DND-41 (cell line): ENCODE data around the gene UBE2A.

ENCODE experiments used
- ATAC-seq: fragments of 200-7000 bp; cut with Tn5 transposase; 3 replicates; pipeline ENCODE4 v1.9.1; 2021; ENCODE audit warnings: low read depth; ENCODE audit not compliant: insufficient read depth
- DNase-seq: peaks from one replicate; pipeline ENCODE4 v3.0.0-alpha.2; 2020
- H2AFZ ChIP-seq: 2 replicates; pipeline ENCODE4 v1.6.0; 2012; ENCODE audit warnings: low read depth, low read length
- H3K27ac ChIP-seq: 2 replicates; pipeline ENCODE4 v1.5.1; 2012; ENCODE audit warnings: low read length, inconsistent platforms
- H3K27me3 ChIP-seq: fragments of 200-600 bp; sonication (generic); 2 replicates; pipeline ENCODE4 v1.6.0; 2012; ENCODE audit warnings: low read length, mild to moderate bottlenecking, inconsistent platforms; ENCODE audit not compliant: insufficient read depth, poor library complexity
- H3K36me3 ChIP-seq: 2 replicates; pipeline ENCODE4 v1.5.1; 2012; ENCODE audit warnings: low read length, inconsistent platforms; ENCODE audit not compliant: insufficient read depth
- H3K4me1 ChIP-seq: 2 replicates; pipeline ENCODE4 v1.5.1; 2012; ENCODE audit warnings: mild to moderate bottlenecking, low read length; ENCODE audit not compliant: insufficient read depth
- H3K4me2 ChIP-seq: 2 replicates; pipeline ENCODE4 v1.6.0; 2012; ENCODE audit warnings: mild to moderate bottlenecking, moderate library complexity, low read length, inconsistent platforms; ENCODE audit not compliant: insufficient read depth
- H3K4me3 ChIP-seq, 2 experiments: fragments of 200-600 bp in 1 of 2; shearing (Covaris generic) in 1 of 2; 2 replicates each; pipeline ENCODE4 v1.5.1; 2012 to 2016; ENCODE audit warnings: inconsistent platforms in 2 of 2, low read length in 2 of 2, mild to moderate bottlenecking in 2 of 2, low read depth in 1 of 2, moderate library complexity in 1 of 2
- H3K79me2 ChIP-seq: 2 replicates; pipeline ENCODE4 v1.6.0; 2012; ENCODE audit warnings: low read length, inconsistent platforms; ENCODE audit not compliant: insufficient read depth
- H3K9ac ChIP-seq: 2 replicates; pipeline ENCODE4 v1.6.0; 2012; ENCODE audit warnings: low read depth, mild to moderate bottlenecking, inconsistent platforms, low read length, moderate library complexity
- H3K9me3 ChIP-seq: 2 replicates; pipeline ENCODE4 v1.5.1; 2012; ENCODE audit warnings: low read length, moderate library complexity, mild to moderate bottlenecking, inconsistent platforms; ENCODE audit not compliant: insufficient read depth, severe bottlenecking
- H4K20me1 ChIP-seq: 2 replicates; pipeline ENCODE4 v1.6.0; 2012; ENCODE audit warnings: low read length; ENCODE audit not compliant: insufficient read depth
- EZH2 ChIP-seq: IDR thresholded peaks from 3 replicates; pipeline ENCODE4 v1.6.1; 2012; ENCODE audit warnings: borderline replicate concordance, low read depth, mild to moderate bottlenecking, moderate library complexity, low read length, inconsistent platforms; ENCODE audit not compliant: severe bottlenecking
- TF ChIP-seq, protein P1 (sequence below): IDR thresholded peaks from 2 replicates; pipeline ENCODE4 v1.5.1; 2012; ENCODE audit warnings: borderline replicate concordance, low read length, moderate library complexity, mild to moderate bottlenecking; ENCODE audit not compliant: poor library complexity, severe bottlenecking; ENCODE audit errors: extremely low read depth

Gene UBE2A

DNA sequence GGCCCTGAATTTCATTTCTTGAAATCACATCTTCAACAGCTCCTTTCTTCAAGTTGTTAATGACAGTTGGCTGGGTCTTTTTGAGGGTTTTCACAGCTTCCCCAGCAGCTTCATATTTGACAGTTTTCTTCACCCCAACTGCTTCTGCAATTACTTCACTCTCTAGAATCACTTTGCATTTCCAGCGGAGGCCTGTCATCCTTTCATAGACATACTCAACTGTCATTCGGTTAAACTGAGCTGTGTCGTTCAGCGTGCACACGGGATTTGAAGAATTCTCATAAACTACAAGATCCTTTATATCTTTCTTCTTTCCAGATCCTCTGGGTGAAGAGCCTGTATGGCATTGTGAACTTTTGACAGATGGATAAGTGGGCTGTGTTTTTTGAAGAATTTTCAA is 15.4 kb downstream of the UBE2A start:
- H3K4me1 ChIP-seq, result no peaks in the 10 kb centered on the region
- H3K79me2 ChIP-seq, result peaks cover 13% of the 10 kb centered on the region; the same call in 1 of the 2 replicates
- H3K9ac ChIP-seq, result no peak overlapping the region
- no peak overlapping the region for H3K4me2 ChIP-seq
- H3K36me3 ChIP-seq, result peaks cover 43% of the 10 kb centered on the region
- DNase-seq, result no peak
- no peak for TF ChIP-seq EZH2
- no peak overlapping the region for H2AFZ ChIP-seq
- H3K4me3 ChIP-seq, result no peak overlapping the region
- H3K27me3 ChIP-seq, result no peaks in the 10 kb centered on the region
- H4K20me1 ChIP-seq, result no peaks in the 10 kb centered on the region; the same call in 1 of the 2 replicates
- H3K27ac ChIP-seq, result no peak overlapping the region
- no peak for ATAC-seq
- H3K9me3 ChIP-seq, result no peaks in the 10 kb centered on the region

DNA sequence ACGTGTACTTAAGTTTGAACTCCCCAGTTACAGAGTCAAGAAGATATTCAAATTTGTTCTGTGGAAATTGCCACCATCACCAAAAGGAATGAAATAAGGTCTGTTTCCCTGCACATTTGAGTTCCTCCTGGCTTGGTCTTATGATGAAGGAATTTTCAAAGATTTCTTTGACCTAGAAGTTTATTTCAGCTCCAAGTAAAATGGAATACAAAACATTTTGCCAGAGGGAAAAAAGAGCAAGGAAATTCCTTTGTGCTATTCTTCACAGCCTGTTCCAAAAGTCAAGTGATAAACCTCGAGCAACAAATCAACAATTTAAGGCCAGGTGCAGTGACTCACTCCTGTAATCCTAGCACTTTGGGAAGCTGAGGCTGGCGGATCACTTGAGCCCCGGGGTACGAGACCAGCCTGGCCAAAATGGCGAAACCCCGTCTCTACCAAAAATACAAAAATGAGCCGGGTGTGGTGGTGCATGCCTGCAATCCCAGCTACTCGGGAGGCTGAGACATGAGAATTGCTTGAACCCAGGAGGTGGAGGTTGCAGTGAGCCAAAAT is 28.4 kb downstream of the UBE2A start:
- Histone ChIP-seq H2AFZ (no peak overlapping the region), H3K27me3 (no peaks in the 10 kb centered on the region), H3K9ac (no peak overlapping the region), H4K20me1 (peaks cover 26% of the 10 kb centered on the region; the same call in 1 of the 2 replicates), H3K4me1 (peaks cover 34% of the 10 kb centered on the region), H3K36me3 (peaks cover 14% of the 10 kb centered on the region; the same call in 1 of the 2 replicates), H3K27ac (no peak overlapping the region), H3K79me2 (peaks cover 77% of the 10 kb centered on the region), H3K4me2 (no peak overlapping the region), H3K9me3 (no peaks in the 10 kb centered on the region), H3K4me3 (no peak overlapping the region)
- TF ChIP-seq EZH2, result no peak
- TF ChIP-seq, protein P1, sequence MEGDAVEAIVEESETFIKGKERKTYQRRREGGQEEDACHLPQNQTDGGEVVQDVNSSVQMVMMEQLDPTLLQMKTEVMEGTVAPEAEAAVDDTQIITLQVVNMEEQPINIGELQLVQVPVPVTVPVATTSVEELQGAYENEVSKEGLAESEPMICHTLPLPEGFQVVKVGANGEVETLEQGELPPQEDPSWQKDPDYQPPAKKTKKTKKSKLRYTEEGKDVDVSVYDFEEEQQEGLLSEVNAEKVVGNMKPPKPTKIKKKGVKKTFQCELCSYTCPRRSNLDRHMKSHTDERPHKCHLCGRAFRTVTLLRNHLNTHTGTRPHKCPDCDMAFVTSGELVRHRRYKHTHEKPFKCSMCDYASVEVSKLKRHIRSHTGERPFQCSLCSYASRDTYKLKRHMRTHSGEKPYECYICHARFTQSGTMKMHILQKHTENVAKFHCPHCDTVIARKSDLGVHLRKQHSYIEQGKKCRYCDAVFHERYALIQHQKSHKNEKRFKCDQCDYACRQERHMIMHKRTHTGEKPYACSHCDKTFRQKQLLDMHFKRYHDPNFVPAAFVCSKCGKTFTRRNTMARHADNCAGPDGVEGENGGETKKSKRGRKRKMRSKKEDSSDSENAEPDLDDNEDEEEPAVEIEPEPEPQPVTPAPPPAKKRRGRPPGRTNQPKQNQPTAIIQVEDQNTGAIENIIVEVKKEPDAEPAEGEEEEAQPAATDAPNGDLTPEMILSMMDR, result no peak
- ATAC-seq, result no peak
- no peak for DNase-seq

DNA sequence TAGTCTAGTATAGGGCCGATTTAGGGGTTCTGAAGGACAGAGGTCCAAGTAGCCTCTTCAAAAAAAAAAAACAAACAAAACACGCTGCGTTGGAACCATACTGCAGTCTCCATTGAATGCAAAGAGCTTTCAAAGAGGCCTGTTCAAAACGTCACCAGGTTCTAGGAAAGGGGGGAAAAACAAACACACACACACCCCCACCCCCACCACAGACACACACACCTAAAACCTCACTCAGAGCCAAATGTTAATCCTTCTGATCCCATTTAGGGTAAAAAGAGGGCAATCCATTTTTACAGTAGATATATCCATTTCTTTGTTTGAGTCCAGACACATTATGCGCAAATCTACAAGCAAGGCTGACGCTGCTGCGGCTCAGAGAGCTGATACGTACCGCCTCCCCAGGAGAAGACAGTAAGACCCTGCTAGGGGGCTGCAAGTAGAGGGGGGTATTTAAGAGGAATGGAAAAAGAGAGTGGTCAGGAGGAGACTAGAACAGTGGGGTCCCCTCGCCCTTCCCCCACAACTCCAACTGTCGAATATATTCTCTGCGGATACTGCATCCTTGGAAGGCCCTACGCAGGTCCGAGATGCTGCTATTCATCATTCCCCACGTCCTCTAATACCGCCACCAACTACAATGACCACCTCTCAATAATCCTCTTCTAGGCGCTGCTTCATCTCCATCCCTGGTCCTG is 30.6 kb downstream of the UBE2A start:
- Histone ChIP-seq H3K4me3 (peak overlapping the region; percentile 53 to 84; a peak in 3 of 4 replicates), H4K20me1 (peaks cover 26% of the 10 kb centered on the region; the same call in 1 of the 2 replicates), H3K9ac (peak overlapping the region; percentile 86), H3K79me2 (peaks cover 61% of the 10 kb centered on the region), H3K27me3 (no peaks in the 10 kb centered on the region), H3K36me3 (peaks cover 14% of the 10 kb centered on the region; the same call in 1 of the 2 replicates), H3K4me2 (peak overlapping the region; percentile 88), H3K27ac (peak overlapping the region; percentile 68; the same call in 1 of the 2 replicates), H3K4me1 (peaks cover 36% of the 10 kb centered on the region), H2AFZ (peak overlapping the region; percentile 53; the same call in 1 of the 2 replicates), H3K9me3 (no peaks in the 10 kb centered on the region)
- no peak for ATAC-seq
- no peak for DNase-seq
- no peak for TF ChIP-seq EZH2
- TF ChIP-seq, protein P1, result no peak
